ENCODE data around the gene CPXCR1.
"Not testable (repeated sequence)": the region's sequence is repeated elsewhere in the genome, so short reads cannot be mapped to it uniquely, and the experiment has no call there.

CPXCR1 gene

DNA sequence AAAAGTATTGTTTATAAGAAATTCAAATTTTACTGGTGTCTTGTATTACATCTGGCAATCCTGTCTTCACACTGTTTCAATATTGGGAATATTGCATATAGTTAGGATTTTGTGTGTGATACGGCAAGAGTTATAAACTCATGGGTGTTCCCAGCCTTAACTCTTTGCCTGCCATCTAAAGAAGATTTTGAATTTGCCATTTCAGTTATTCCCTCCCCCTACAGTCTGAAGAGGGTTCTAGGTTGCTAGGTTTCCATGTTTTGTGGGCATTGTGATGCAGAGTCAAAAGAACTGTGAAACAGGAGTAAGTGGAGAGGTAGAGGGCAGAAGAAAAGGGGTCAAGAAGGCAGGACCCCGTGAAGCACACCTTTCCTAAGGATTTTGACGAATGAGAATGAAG, at the start of gene CPXCR1:
Gene CPXCR1, plus strand, starts transcription at position 301 of the 400 bp plus-strand sequence. CDS start 6,190 bp downstream, outside the sequence.
- no peaks in the 10 kb centered on the region for H3K36me3 Mint-ChIP-seq (ENCODE audit: low read depth)
- no peaks in the 10 kb centered on the region for H3K4me1 Mint-ChIP-seq (ENCODE audit: low read depth)
- no peaks in the 10 kb centered on the region for H3K27me3 Mint-ChIP-seq (ENCODE audit: low read depth)
- H3K27ac Mint-ChIP-seq = no peak within 1 kb of the TSS
- no peak within 1 kb of the TSS for H3K4me3 Mint-ChIP-seq
- peaks cover 14% of the 10 kb centered on the region for H3K9me3 Mint-ChIP-seq
- no peak for DNase-seq (ENCODE audit: low spot score)

DNA sequence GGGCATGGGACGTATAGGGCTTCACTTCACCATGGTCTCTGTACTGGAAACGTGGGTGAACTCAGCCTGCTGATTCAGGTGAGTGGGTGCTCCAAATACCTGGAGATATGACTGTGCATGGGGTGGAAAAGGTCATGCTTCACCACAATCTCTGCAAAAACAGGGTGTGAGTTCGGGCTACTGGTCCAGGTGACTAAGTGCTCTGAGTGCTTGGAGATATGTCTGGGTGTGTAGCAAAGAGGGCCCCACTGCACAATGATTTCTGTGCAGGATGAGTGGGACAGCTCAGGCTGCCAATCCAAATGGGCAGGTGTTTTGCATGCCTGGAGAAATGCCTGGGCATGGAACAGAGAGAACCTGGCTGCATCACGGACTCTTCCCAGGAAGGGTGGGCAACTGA, 11.2 kb upstream of the CPXCR1 start:
- Mint-ChIP-seq H3K4me3 (no peak overlapping the region), H3K4me1 (ENCODE audit: low read depth) (no peaks in the 10 kb centered on the region), H3K9me3 (peaks cover 5% of the 10 kb centered on the region), H3K27ac (no peak overlapping the region), H3K36me3 (ENCODE audit: low read depth) (no peaks in the 10 kb centered on the region), H3K27me3 (ENCODE audit: low read depth) (no peaks in the 10 kb centered on the region)
- DNase-seq (ENCODE audit: low spot score) = no peak

DNA sequence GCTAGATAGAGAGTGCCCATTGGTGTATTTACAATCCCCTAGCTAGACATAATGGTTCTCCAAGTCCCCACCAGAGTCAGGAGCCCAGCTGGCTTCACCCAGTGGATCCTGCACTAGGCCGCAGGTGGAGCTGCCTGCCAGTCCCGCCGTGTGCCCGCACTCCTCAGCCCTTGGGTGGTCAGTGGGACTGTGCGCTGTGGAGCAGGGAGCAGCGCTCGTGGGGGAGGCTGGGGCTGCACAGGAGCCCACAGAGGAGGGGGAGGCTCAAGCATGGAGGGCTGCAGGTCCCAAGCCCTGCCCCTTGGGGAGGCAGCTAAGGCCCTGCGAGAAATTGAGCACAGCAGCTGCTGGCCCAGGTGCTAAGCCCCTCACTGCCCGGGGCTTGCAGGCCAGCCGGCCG, 810 bp upstream of the CPXCR1 start:
- DNase-seq (ENCODE audit: low spot score); H3K36me3 Mint-ChIP-seq (ENCODE audit: low read depth); H3K4me3 Mint-ChIP-seq; H3K4me1 Mint-ChIP-seq (ENCODE audit: low read depth); H3K27me3 Mint-ChIP-seq (ENCODE audit: low read depth); H3K27ac Mint-ChIP-seq: not testable (repeated sequence)
- peaks cover 10% of the 10 kb centered on the region for H3K9me3 Mint-ChIP-seq

DNA sequence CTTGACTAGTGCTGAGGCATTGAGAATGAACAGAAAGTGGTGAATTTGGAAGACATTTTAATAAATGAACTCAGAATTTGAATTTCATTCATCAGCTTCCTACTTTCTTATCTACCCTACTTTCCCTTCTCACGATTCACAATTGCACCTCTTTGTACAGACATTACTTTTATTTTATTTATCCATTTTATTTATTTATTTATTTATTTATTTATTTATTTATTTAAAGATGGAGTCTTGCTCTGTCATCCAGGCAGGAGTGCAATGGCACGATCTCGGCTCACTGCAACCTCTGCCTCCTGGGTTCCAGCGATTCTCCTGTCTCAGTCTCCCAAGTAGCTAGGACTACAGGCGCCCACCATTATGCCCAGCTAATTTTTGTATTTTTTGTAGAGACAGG, 5.3 kb downstream of the CPXCR1 start:
- H3K4me1 Mint-ChIP-seq (ENCODE audit: low read depth); H3K27ac Mint-ChIP-seq; H3K4me3 Mint-ChIP-seq; H3K27me3 Mint-ChIP-seq (ENCODE audit: low read depth); H3K36me3 Mint-ChIP-seq (ENCODE audit: low read depth); DNase-seq (ENCODE audit: low spot score): not testable (repeated sequence)
- peaks cover 14% of the 10 kb centered on the region for H3K9me3 Mint-ChIP-seq

DNA sequence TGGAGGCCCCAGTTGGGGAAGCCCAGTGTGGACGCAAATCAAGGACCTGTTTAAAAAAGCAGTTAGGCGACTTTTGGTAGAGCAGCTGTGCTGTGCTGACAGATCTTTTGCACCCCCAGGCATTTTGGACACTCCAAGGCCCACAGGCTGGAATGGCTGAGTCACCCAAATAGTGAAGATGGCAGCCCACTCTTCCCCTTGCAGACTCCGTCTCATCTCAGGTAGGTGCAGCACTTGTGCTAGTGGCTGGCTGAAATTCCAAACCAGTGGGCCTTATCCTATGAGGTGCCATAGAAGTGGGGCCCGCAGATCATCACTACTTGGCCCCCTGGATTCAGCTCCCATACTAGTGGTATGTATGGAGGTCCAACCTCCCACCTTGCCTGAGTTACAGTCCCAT, 42.8 kb downstream of the CPXCR1 start:
- Mint-ChIP-seq H3K4me3 (no peak overlapping the region), H3K27ac (no peak overlapping the region), H3K36me3 (ENCODE audit: low read depth) (no peaks in the 10 kb centered on the region), H3K27me3 (ENCODE audit: low read depth) (no peaks in the 10 kb centered on the region), H3K4me1 (ENCODE audit: low read depth) (no peaks in the 10 kb centered on the region), H3K9me3 (peaks cover 17% of the 10 kb centered on the region)
- DNase-seq (ENCODE audit: low spot score) = no peak

Data from T-helper 2 cell treated with Interferon-gamma antibody and Interleukin-4, amounts not matched to agents 5 μg/mL and 100 μg/mL, for 36 hours (primary cell).